Endothelial cell of umbilical vein (primary cell): Measurements from ENCODE around the gene TXNRD1. TPM values are rescaled to one million over a fixed set of nuclear protein-coding genes. Genes with fewer than 3 reads are reported as not detected.

Experiments used
- BruUV-seq: library from RNA; stranded (reverse); fragments of 400-500 nt; replicated peaks from 2 replicates; lab custom pipeline; 2021; lab: Mats Ljungman, UMichigan
- CTCF ChIA-PET: fragments of 300-600, 350-600 bp; sonication (Branson Sonifier 250); formaldehyde crosslinking; loops from one replicate; lab custom pipeline; 2021; ENCODE audit warnings: antibody characterized with exemption, inconsistent platforms; lab: Charles Lee
- POLR2A ChIA-PET: fragments of 300-600, 350-600 bp; sonication (Branson Sonifier 250); formaldehyde crosslinking; loops from one replicate; lab custom pipeline; 2021; ENCODE audit warnings: antibody characterized with exemption, inconsistent platforms; lab: Charles Lee
- DNase-seq: peaks from one replicate; pipeline ENCODE4 v3.0.0-alpha.2; 2011; ENCODE audit warnings: low read depth, low spot score
- FAIRE-seq: peaks from 2 replicates; lab custom pipeline; 2011; peaks lifted over from hg19 to GRCh38; lab: Jason Lieb, UNC
- H2AFZ ChIP-seq: 2 replicates; pipeline ENCODE4 v1.6.0; 2012; ENCODE audit warnings: low read depth, low read length, control low read depth, inconsistent platforms
- H3K27ac ChIP-seq: 2 replicates; pipeline ENCODE4 v1.5.1; 2011; ENCODE audit warnings: low read depth, mild to moderate bottlenecking, control low read depth, low read length, moderate library complexity; ENCODE audit not compliant: insufficient read depth
- H3K27me3 ChIP-seq, 2 experiments: 2 replicates each; pipeline versions ENCODE4 v1.6.0 to v1.6.1; 2011; ENCODE audit warnings: low read length in 2 of 2, mixed read lengths in 1 of 2; ENCODE audit not compliant: control insufficient read depth in 2 of 2, insufficient read depth in 2 of 2
- H3K36me3 ChIP-seq, 2 experiments: 2 replicates in 1 of 2; 3 replicates in 1 of 2; pipeline ENCODE4 v1.5.1; 2011; ENCODE audit warnings: low read length in 2 of 2, mild to moderate bottlenecking in 1 of 2, moderate library complexity in 1 of 2; ENCODE audit not compliant: control insufficient read depth in 2 of 2, insufficient read depth in 2 of 2; ENCODE audit errors: extremely low read depth in 1 of 2
- H3K4me1 ChIP-seq: 3 replicates; pipeline ENCODE4 v1.5.1; 2011; ENCODE audit warnings: mild to moderate bottlenecking, low read length; ENCODE audit not compliant: control insufficient read depth, insufficient read depth; ENCODE audit errors: extremely low read depth
- H3K4me2 ChIP-seq: 2 replicates; pipeline ENCODE4 v1.6.1; 2011; ENCODE audit warnings: low read length, control low read depth, mixed read lengths; ENCODE audit not compliant: insufficient read depth
- H3K4me3 ChIP-seq, 3 experiments: fragments of 200-600 bp in 1 of 3; sonication (generic), shearing (Covaris generic) in 1 of 3; replicated peaks in 1 of 3; 2 replicates each; pipeline ENCODE4 v1.5.1; 2011 to 2016; ENCODE audit warnings: control low read depth in 3 of 3, low read length in 3 of 3, mild to moderate bottlenecking in 2 of 3, inconsistent platforms in 1 of 3, low read depth in 1 of 3, moderate library complexity in 1 of 3; ENCODE audit not compliant: insufficient read depth in 1 of 3
- H3K79me2 ChIP-seq: 2 replicates; pipeline ENCODE4 v1.6.0; 2012; ENCODE audit warnings: low read length, inconsistent platforms; ENCODE audit not compliant: control insufficient read depth, insufficient read depth
- H3K9ac ChIP-seq: replicated peaks from 2 replicates; pipeline ENCODE3; 2011; ENCODE audit warnings: low read length, control low read depth; ENCODE audit not compliant: insufficient read depth; ENCODE audit errors: extremely low read depth
- H3K9me1 ChIP-seq: replicated peaks from 3 replicates; pipeline ENCODE4 v1.6.0; 2011; ENCODE audit warnings: mild to moderate bottlenecking, low read length; ENCODE audit not compliant: control insufficient read depth, insufficient read depth; ENCODE audit errors: extremely low read depth
- H3K9me3 ChIP-seq: replicated peaks from 2 replicates; pipeline ENCODE4 v1.5.1; 2012; ENCODE audit warnings: low read length, inconsistent platforms; ENCODE audit not compliant: control insufficient read depth, insufficient read depth
- H4K20me1 ChIP-seq: replicated peaks from 2 replicates; pipeline ENCODE3; 2011; ENCODE audit warnings: mild to moderate bottlenecking, low read length; ENCODE audit not compliant: control insufficient read depth, insufficient read depth; ENCODE audit errors: extremely low read depth
- CTCF ChIP-seq, 2 donors: IDR thresholded peaks; 1 replicate in 1 of 2; 2 replicates in 1 of 2; pipeline ENCODE4 v1.5.1; 2011; ENCODE audit warnings: low read length in 2 of 2, mild to moderate bottlenecking in 2 of 2, moderate library complexity in 2 of 2, control low read depth in 1 of 2, inconsistent platforms in 1 of 2, low read depth in 1 of 2; ENCODE audit not compliant: insufficient read depth in 1 of 2; ENCODE audit errors: extremely low read depth in 1 of 2
- GATA2 ChIP-seq: IDR thresholded peaks from 2 replicates; pipeline ENCODE4 v1.7.0; 2011; ENCODE audit warnings: low read depth, mild to moderate bottlenecking, moderate library complexity, mixed read lengths, low read length; ENCODE audit not compliant: insufficient read length, insufficient read depth
- MAX ChIP-seq: IDR thresholded peaks from 2 replicates; pipeline ENCODE4 v1.6.1; 2011; ENCODE audit not compliant: insufficient read depth, insufficient read length
- dilution Hi-C: fragments of 300-500 bp; cut with MboI; formaldehyde crosslinking; loops from one replicate; pipeline ENCODE4 v1.15.0; 2019; ENCODE audit warnings: low sequenced_read_pairs; ENCODE audit not compliant: extremely low pct_ligation_motif_present
- intact Hi-C: fragments of 100-400 bp; cut with micrococcal nuclease; formaldehyde crosslinking; loops from one replicate; pipeline ENCODE4 v1.10.0; 2022
- polyA plus RNA-seq, 4 experiments: library from polyadenylated mRNA; depleted of rRNA in 3 of 4; stranded (reverse) in 3 of 4; unstranded in 1 of 4; fragments of >200 nt; gene quantifications; 2 replicates each; pipeline versions ENCODE4 v1.2.1 to v1.2.3, GENCODE V29; 2011 to 2012; ENCODE audit warnings: missing spikeins in 1 of 4
- total RNA-seq: library from RNA; stranded (reverse); gene quantifications from 2 replicates; pipeline ENCODE4 v1.2.3, GENCODE V29; 2021

The TXNRD1 gene
- total and polyA plus RNA-seq, 2 donors (not counting 3 experiments of a cell fraction or from before 2014, with no cell fraction given), result 309 to 566 TPM

- Histone ChIP-seq H3K4me3 (no peak overlapping the region), H3K4me2 (no peak overlapping the region), H3K4me1 (no peaks in the 10 kb centered on the region), H3K9ac (no peak overlapping the region), H3K79me2 (no peaks in the 10 kb centered on the region), H3K9me1 (no peaks in the 10 kb centered on the region), H2AFZ (no peak overlapping the region), H3K9me3 (no peaks in the 10 kb centered on the region), H3K27ac (no peak overlapping the region), H4K20me1 (no peaks in the 10 kb centered on the region), H3K36me3 (no peaks in the 10 kb centered on the region), H3K27me3 (peaks cover 0 to 3% of the 10 kb centered on the region in 2 experiments)
- dilution Hi-C loops, result no loop called here
- ChIA-PET POLR2A (no interaction called here), CTCF (interaction anchor here (1.1 to 4.0 kb wide), 4 partner anchors 24 to 853 kb away, joined by 3 to 16 read pairs (median 13); no protein-coding TSS in a partner anchor)
- no TSS peak for BruUV-seq
- FAIRE-seq, result peak; percentile 96
- peak; percentile 79 to 83 for TF ChIP-seq CTCF (IDR thresholded peaks at IDR 0.05; ENCODE audit: extremely low read depth in 1 of 2, insufficient read depth in 1 of 2, low read depth in 1 of 2, low read length in 2 of 2)
- TF ChIP-seq MAX, result no peak
- TF ChIP-seq GATA2, result no peak
- intact Hi-C loops, result loop anchor here (1.0 to 10.0 kb wide), 7 partner anchors 157 to 1183 kb away; partner anchors contain the start of gene WASHC4
- DNase-seq, result peak; percentile 74
These were observed 14.2 kb upstream of the TXNRD1 start for GRCh38 chr12:104201238-104202001.
